ENCODE results near the gene NARS2.

NARS2 gene

GRCh38 chr11:78549624-78550409 lies 24.8 kb downstream of the NARS2 start:
- TF ChIP-seq JUND (IDR thresholded peaks at IDR 0.05; ENCODE audit: low read depth): no peak
- in situ Hi-C loops (cut with HindIII; ENCODE audit: low pct_unique_long_range_greater_than_20kb, low sequenced_read_pairs): no loop called here
- DNase-seq (ENCODE audit: low read depth in 1 of 2, low spot score in 1 of 2): no peak

GRCh38 chr11:78548911-78549590 lies 25.6 kb downstream of the NARS2 start:
- DNase-seq (ENCODE audit: low read depth in 1 of 2, low spot score in 1 of 2): no peak
- in situ Hi-C loops (cut with HindIII; ENCODE audit: low pct_unique_long_range_greater_than_20kb, low sequenced_read_pairs): no loop called here
- no peak for TF ChIP-seq JUND (IDR thresholded peaks at IDR 0.05; ENCODE audit: low read depth)

- no peak for DNase-seq (ENCODE audit: low read depth in 1 of 2, low spot score in 1 of 2)
- no peak for TF ChIP-seq JUND (IDR thresholded peaks at IDR 0.05; ENCODE audit: low read depth)
- in situ Hi-C loops (cut with HindIII; ENCODE audit: low pct_unique_long_range_greater_than_20kb, low sequenced_read_pairs): no loop called here
Observed at GRCh38 chr11:78547931-78548705, 26.5 kb downstream of the NARS2 start.

- in situ Hi-C loops (cut with HindIII; ENCODE audit: low pct_unique_long_range_greater_than_20kb, low sequenced_read_pairs): no loop called here
- DNase-seq (ENCODE audit: low read depth in 1 of 2, low spot score in 1 of 2): no peak
- no peak for TF ChIP-seq JUND (IDR thresholded peaks at IDR 0.05; ENCODE audit: low read depth)
Observed at GRCh38 chr11:78542007-78542406, 32.7 kb downstream of the NARS2 start.

- no peak for DNase-seq (ENCODE audit: low read depth in 1 of 2, low spot score in 1 of 2)
- in situ Hi-C loops (cut with HindIII; ENCODE audit: low pct_unique_long_range_greater_than_20kb, low sequenced_read_pairs): no loop called here
- no peak for TF ChIP-seq JUND (IDR thresholded peaks at IDR 0.05; ENCODE audit: low read depth)
Observed at GRCh38 chr11:78541537-78541936, 33.1 kb downstream of the NARS2 start.

- TF ChIP-seq JUND (IDR thresholded peaks at IDR 0.05; ENCODE audit: low read depth): no peak
- DNase-seq (ENCODE audit: low read depth in 1 of 2, low spot score in 1 of 2): no peak
- in situ Hi-C loops (cut with HindIII; ENCODE audit: low pct_unique_long_range_greater_than_20kb, low sequenced_read_pairs): no loop called here
Observed at GRCh38 chr11:78540256-78540655, 34.4 kb downstream of the NARS2 start.

- DNase-seq (ENCODE audit: low read depth in 1 of 2, low spot score in 1 of 2): no peak
- TF ChIP-seq JUND (IDR thresholded peaks at IDR 0.05; ENCODE audit: low read depth): no peak
- in situ Hi-C loops (cut with HindIII; ENCODE audit: low pct_unique_long_range_greater_than_20kb, low sequenced_read_pairs): no loop called here
Observed at GRCh38 chr11:78539506-78539905, 35.2 kb downstream of the NARS2 start.

GRCh38 chr11:78536933-78537332 lies 37.7 kb downstream of the NARS2 start:
- no peak for DNase-seq (ENCODE audit: low read depth in 1 of 2, low spot score in 1 of 2)
- no peak for TF ChIP-seq JUND (IDR thresholded peaks at IDR 0.05; ENCODE audit: low read depth)
- in situ Hi-C loops (cut with HindIII; ENCODE audit: low pct_unique_long_range_greater_than_20kb, low sequenced_read_pairs): no loop called here

GRCh38 chr11:78535920-78536319 lies 38.7 kb downstream of the NARS2 start:
- in situ Hi-C loops (cut with HindIII; ENCODE audit: low pct_unique_long_range_greater_than_20kb, low sequenced_read_pairs): no loop called here
- TF ChIP-seq JUND (IDR thresholded peaks at IDR 0.05; ENCODE audit: low read depth): no peak

GRCh38 chr11:78535027-78535426 lies 39.6 kb downstream of the NARS2 start:
- no peak for DNase-seq (ENCODE audit: low read depth in 1 of 2, low spot score in 1 of 2)
- TF ChIP-seq JUND (IDR thresholded peaks at IDR 0.05; ENCODE audit: low read depth): no peak
- in situ Hi-C loops (cut with HindIII; ENCODE audit: low pct_unique_long_range_greater_than_20kb, low sequenced_read_pairs): no loop called here

More at GRCh38 chr11:78535920-78536319, 38.7 kb downstream of the NARS2 start:
- no peak for DNase-seq (ENCODE audit: low read depth in 1 of 2, low spot score in 1 of 2)

- no peak for DNase-seq (ENCODE audit: low read depth in 1 of 2, low spot score in 1 of 2)
- TF ChIP-seq JUND (IDR thresholded peaks at IDR 0.05; ENCODE audit: low read depth): no peak
- in situ Hi-C loops (cut with HindIII; ENCODE audit: low pct_unique_long_range_greater_than_20kb, low sequenced_read_pairs): no loop called here
Observed at GRCh38 chr11:78533399-78533798, 41.3 kb downstream of the NARS2 start.

- in situ Hi-C loops (cut with HindIII; ENCODE audit: low pct_unique_long_range_greater_than_20kb, low sequenced_read_pairs): no loop called here
- no peak for DNase-seq (ENCODE audit: low read depth in 1 of 2, low spot score in 1 of 2)
- no peak for TF ChIP-seq JUND (IDR thresholded peaks at IDR 0.05; ENCODE audit: low read depth)
Observed at GRCh38 chr11:78532991-78533390, 41.7 kb downstream of the NARS2 start.
